GM19397 (cell line): ENCODE data around the gene HMCN1.

Source experiments
- ATAC-seq: cut with Tn5 transposase; IDR thresholded peaks from one replicate; pipeline ENCODE4 v1.9.1; 2021; ENCODE audit warnings: mild to moderate bottlenecking, moderate library complexity; ENCODE audit not compliant: unreplicated experiment

HMCN1 gene

DNA sequence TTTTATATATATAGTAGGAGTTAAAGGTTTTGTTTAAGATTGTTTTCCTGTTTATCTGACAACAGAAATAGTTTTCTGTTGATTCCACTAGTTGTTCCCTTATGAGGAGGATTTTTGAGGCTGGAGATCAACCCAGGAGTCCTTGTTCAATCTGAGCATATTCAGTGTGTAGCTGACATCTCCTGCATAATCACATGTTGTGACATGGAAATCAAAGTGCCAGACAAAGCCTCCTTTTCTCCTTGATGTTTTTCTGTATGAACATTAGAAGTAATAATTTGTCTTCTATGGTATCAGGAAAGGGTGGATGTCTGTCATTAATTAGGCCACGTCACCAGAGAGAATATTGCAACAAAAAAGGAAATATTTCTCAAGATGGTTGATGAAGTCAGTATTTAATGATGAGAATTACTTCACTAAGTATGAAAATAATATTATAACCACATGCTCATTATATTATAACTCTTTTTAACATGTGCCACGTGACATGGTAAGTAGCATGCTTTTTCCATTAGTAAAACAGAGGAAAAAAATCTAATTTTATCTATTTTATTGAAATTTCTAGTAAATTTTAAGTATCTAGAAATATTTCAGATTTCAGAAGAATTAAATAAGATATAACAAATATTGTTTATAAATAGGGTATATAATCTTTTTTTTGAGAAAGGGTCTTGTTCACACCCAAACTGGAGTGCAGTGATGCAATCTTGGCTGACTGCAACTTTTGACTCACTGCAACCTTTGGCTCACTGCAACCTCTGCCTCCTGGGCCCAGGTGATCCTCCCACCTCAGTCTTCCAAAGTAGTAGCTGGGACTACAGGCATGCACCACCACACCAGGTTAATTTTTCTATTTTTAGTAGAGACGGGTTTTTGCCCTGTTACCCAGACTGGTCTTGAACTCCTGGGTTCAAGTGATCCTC is 223.5 kb downstream of the HMCN1 start:
- ATAC-seq, result no peak

GRCh38 chr1:185960422-185961321 is 226.5 kb downstream of the HMCN1 start:
- no peak for ATAC-seq

DNA sequence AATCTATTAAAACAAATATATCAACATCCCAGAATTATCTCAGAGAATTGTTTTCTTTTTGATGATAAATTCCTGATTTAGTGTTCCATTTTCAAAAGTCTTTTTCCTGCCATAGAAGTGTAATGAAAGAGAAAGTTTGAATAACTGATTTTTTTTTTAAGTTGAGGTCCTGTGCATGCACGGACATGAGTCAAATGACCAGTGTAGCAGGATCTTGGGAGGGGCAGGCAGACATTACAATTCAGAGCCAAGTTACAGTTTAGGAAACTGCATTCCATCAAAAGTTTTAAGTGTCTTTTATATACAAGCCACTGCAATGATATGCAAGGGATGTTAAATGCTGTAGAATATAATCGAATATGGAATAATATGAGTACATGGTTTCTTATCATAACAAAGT is 227.5 kb downstream of the HMCN1 start:
- ATAC-seq, result no peak

DNA sequence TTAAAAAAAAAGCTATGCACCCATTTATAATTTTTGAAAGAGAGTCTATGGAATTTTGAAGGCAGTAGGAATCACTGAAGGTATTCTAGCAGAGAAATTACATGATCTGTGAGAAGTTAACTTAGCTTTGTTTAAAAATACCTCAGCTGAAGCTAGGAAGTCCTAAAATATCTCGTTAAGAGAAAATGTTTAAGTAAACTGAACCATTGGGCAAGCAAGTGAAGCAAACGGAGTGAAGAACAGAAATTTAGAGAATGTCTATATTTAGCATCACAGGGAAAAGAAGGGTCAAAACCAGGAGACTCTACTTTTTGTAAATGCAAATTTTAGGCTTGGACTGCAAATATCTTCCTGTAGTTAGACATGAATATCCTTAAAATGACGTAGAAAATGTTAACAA is 230.8 kb downstream of the HMCN1 start:
- no peak for ATAC-seq

DNA sequence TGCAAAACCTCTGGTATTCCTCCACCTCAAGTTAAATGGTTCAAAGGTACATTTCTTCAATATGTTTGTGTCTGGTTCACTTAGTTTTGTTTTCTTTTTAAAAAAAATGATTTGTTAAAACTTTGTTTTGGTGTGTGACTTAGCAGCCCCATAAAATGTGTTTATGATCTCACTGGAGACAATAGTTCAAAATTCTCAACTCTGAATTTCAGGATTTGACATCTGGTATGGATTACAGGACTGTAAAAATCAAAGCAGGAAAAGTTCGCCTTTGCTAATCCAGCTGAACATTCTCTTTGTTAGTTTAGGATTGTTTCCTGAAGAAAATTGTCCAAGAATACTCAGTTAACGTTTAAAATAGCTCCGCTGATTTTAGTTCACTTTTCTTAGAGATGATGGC is 231.7 kb downstream of the HMCN1 start:
- no peak for ATAC-seq

DNA sequence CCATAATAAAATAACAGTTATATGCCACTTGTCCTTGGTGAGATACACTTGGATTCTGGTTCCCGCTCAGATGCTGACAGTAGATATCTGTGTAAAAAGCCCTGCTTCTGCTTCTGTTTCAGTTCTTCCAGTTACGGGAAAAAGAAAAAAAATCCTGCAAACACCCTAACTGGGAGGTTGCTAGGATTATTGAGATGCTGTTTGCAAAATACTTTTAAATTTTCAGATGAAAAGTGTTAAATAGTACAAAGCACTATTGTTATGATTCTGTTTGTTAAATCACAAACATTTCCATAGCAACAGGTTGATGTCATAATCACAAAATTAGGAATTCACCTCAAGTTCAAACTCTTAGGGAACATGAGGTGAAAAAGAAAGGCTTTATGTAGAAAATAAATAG is 232.3 kb downstream of the HMCN1 start:
- ATAC-seq, result no peak

DNA sequence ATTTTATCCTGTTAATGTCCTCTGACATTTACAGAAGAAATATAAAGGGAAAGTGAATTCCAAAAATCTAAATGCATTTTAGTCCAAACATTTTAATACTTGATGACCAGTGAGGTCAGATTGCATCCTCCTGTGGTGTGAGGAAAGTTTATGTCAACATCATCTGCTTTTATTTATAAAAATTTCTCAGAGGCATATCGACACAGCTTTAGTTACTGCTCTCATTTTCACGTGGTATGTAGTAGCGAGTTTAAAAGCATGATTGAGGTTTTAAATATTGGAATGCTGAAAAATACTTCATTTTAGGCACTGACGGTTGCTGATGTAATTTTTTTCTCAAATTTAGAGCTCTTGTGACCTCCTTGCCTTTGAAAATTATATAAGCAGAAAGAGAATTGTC is 234.8 kb downstream of the HMCN1 start:
- ATAC-seq, result no peak

DNA sequence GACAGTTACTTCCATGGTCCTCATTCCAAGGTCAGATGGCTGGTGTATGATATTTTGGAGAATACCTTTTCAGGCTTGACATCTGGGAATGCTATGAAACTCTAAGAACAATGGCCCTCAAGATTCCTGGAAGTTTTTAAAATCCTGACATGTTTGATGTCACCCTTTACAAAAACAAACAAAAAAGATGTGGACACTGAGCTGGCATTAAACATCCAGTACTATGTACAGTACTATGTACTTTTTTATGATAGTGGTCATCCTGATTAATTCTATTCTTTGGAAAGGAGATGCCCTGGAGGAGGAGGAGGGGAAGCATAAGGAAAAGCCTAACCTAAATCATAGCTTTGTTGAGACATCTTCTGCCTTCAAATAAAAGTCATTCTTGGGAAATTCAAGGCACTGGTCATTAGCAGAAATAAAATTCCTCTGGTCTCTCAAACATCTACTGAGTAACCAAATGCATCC is 235.4 kb downstream of the HMCN1 start:
- ATAC-seq, result no peak

DNA sequence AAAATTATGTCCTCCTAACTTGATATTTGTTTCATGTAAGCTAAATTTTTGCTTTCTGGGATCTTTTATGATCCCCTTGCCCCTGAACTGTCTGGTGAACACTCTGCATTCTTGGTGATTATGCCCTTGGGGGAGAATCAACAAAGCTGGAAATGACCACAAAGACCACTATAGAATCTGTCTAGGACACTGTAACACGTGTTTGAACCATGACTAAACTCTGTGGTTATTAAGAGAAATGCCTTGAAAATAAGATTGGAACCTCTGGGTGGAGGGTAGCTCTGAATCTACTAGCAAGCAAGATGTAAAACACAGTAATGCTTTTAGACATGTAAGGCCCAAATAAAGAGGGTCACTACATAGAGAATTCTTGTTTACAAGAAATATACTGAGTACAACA is 237.5 kb downstream of the HMCN1 start:
- ATAC-seq, result no peak

- no peak for ATAC-seq
Measured at GRCh38 chr1:185972096-185972850, 238.1 kb downstream of the HMCN1 start.

DNA sequence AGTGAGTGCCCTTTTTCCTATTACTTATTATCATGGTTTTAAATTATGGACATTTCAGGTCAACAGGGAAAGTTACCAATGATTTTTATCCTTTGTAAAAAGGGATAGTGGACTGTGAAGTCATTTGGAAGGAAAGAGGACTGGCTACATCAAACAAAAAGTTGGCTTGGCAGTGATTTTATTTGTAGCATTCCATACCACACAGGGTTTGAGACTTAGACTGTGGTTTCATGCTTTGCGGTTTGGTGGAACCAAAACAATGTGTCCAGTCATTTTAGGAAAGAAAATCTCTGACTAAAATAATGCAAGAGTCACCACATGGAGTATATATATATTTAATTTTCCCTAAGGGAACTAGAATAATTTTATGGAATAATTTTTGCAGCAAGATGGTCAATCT is 239.5 kb downstream of the HMCN1 start:
- no peak for ATAC-seq

DNA sequence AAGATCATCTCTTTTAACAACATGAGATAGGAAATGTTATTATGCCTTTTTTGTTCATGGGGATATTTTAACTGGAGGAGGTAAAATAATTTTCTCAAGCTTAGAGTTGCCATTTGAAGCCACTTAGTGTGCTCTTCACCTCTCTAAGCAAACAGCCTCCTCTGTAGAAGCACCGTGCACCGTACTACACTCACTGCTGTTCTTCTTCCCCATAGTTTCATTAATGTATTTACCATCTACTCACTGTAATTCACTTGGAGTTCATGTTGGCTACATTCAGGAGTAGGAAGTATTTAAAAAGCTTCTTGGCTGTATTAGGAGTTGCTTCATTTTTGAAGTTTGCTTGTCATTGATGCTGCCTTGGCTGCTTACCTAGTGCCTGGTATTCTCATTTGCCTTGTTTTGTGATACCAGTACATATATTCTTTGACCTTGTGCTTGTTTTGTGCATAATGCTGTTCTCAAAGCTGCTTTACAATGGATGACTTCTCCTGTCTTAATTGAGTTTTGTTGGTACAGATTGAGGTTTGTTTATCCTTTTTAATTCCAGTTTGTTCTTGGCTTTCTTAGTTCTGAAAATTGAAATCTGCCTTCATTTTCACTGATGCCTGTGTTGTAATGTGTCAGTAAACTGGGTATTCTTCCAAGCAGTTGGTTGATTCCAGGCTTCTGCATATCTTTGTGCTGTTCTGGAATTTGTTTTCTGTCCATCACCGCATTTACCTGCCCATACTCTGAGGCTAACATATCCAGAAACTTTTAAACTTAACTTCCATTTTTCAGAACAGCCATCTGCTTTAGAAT is 240.4 kb downstream of the HMCN1 start:
- ATAC-seq, result no peak

DNA sequence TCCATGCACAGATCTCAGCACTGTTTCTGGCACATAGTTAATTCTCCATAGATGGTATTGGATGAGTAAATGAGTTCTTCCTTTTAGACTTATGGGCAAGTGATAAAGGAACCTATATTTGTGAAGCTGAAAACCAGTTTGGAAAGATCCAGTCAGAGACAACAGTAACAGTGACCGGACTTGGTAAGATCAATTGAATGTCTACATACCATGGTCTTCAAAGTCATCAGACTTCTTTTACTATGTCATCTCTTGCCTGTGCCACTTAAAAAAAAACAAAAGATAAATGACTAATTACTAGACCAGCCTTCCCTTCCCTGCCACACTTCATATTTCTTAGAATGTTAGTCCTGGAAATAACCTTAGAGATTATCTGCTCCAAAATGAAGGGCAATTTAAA is 246.7 kb downstream of the HMCN1 start:
- ATAC-seq, result no peak

GRCh38 chr1:185984113-185984836 is 250.1 kb downstream of the HMCN1 start:
- no peak for ATAC-seq

- no peak for ATAC-seq
Measured at GRCh38 chr1:185987611-185988321, 253.6 kb downstream of the HMCN1 start.

DNA sequence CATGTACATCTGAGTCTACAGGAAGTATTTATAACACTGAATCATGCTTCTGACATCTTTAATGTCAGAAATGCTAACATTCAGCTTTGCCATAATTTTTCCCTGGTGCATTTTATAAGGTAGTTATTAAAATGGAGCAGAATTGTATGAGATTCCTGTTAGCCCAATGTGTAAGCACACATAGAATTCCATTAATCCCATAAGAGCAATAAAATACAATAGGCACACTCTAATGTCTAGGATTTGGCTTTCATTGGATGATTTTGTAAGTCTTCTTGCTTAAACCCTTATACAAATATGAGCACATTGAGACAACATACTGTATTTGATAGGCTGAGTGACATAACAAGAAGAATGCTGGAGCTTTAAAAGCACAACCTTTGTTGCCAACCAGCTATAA is 256.4 kb downstream of the HMCN1 start:
- ATAC-seq, result no peak

- ATAC-seq, result no peak
Measured at GRCh38 chr1:185991266-185991665, 257.1 kb downstream of the HMCN1 start.

DNA sequence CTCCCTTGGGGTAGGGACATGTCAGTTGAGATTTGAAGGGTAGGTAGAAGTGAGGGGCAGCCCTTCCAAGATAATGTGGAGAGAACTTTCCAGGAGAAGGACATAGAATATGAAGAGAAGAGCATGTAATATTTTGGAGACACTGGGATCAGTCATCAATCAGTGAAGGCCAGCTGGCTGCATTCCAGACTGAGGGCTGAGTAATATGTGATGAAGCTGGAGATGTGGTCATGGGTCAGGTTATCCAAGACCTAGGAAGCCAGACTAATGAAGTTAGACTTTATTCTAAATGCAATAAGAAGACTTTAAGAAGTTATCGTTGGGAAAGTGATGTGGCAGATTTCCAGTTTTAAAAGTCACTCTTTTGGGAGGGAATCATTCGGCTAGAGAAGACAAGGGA is 262.0 kb downstream of the HMCN1 start:
- no peak for ATAC-seq

- no peak for ATAC-seq
Measured at GRCh38 chr1:185998391-185998790, 264.2 kb downstream of the HMCN1 start.
